MM.1S (cell line): ENCODE data around the gene OR6B2.

Experiments used
- CTCF ChIP-seq: fragments of 300-600 bp; sonication (generic); IDR thresholded peaks from 2 replicates; pipeline ENCODE4 v1.5.1; 2016; ENCODE audit warnings: antibody characterized with exemption, low read length, mixed read lengths
- EZH2 ChIP-seq: fragments of 300-600 bp; sonication (generic); optimal IDR thresholded peaks from 2 replicates; pipeline ENCODE3; 2017; ENCODE audit warnings: low read depth, mild to moderate bottlenecking, antibody characterized with exemption, low read length, mixed read lengths

GRCh38 chr2:240069829-240070228, 39.6 kb upstream of the OR6B2 start:
- TF ChIP-seq CTCF, result no peak
- TF ChIP-seq EZH2, result no peak
